HG03460 (cell line): ENCODE results near the gene TPST2.

ENCODE experiments used
- ATAC-seq: cut with Tn5 transposase; IDR thresholded peaks from one replicate; pipeline ENCODE4 v1.9.1; 2021; ENCODE audit not compliant: unreplicated experiment

The TPST2 gene

GRCh38 chr22:26610996-26611395 lies 21.1 kb upstream of the TPST2 start:
- ATAC-seq: no peak

- peak; percentile 74 for ATAC-seq
These were observed 20.4 kb upstream of the TPST2 start for GRCh38 chr22:26610072-26610958.

GRCh38 chr22:26609287-26609686 lies 19.4 kb upstream of the TPST2 start:
- no peak for ATAC-seq

- ATAC-seq: no peak
These were observed 18.2 kb upstream of the TPST2 start for GRCh38 chr22:26608129-26608528.

GRCh38 chr22:26606611-26607010 lies 16.7 kb upstream of the TPST2 start:
- ATAC-seq: no peak

- no peak for ATAC-seq
These were observed 14.4 kb upstream of the TPST2 start for GRCh38 chr22:26604368-26604767.

- no peak for ATAC-seq
These were observed 12.2 kb upstream of the TPST2 start for GRCh38 chr22:26602127-26602526.

- no peak for ATAC-seq
These were observed 11.8 kb upstream of the TPST2 start for GRCh38 chr22:26601726-26602125.

- no peak for ATAC-seq
These were observed 9.6 kb upstream of the TPST2 start for GRCh38 chr22:26599505-26599904.

- ATAC-seq: no peak
These were observed 7.5 kb upstream of the TPST2 start for GRCh38 chr22:26597480-26597879.

- ATAC-seq: no peak
These were observed 7.1 kb upstream of the TPST2 start for GRCh38 chr22:26597026-26597425.

GRCh38 chr22:26593763-26594162 lies 3.8 kb upstream of the TPST2 start:
- ATAC-seq: no peak

- ATAC-seq: peak; percentile 55
These were observed 2.5 kb upstream of the TPST2 start for GRCh38 chr22:26592421-26592891.

- no peak for ATAC-seq
These were observed 526 bp downstream of the TPST2 start for GRCh38 chr22:26589367-26589844.

- no peak for ATAC-seq
These were observed 1.1 kb downstream of the TPST2 start for GRCh38 chr22:26588729-26589366.

GRCh38 chr22:26587991-26588613 lies 1.8 kb downstream of the TPST2 start:
- no peak for ATAC-seq

- no peak for ATAC-seq
These were observed 3.2 kb downstream of the TPST2 start for GRCh38 chr22:26586556-26587325.

GRCh38 chr22:26585104-26585790 lies 4.7 kb downstream of the TPST2 start:
- no peak for ATAC-seq

- ATAC-seq: no peak
These were observed 5.9 kb downstream of the TPST2 start for GRCh38 chr22:26584010-26584409.

- no peak for ATAC-seq
These were observed 8.2 kb downstream of the TPST2 start for GRCh38 chr22:26581633-26582168.
